K562 (cell line): Measurements from ENCODE around the gene CHD2. TPM values are rescaled to one million over a fixed set of nuclear protein-coding genes. Genes with fewer than 3 reads are reported as not detected.

Experiments used
- ATF3 ChIP-seq, 2 experiments: fragments of 450-650 bp in 1 of 2; sonication (generic) in 1 of 2; formaldehyde crosslinking in 1 of 2; IDR thresholded peaks in 1 of 2; conservative IDR thresholded peaks in 1 of 2; 2 replicates each; pipeline versions ENCODE4 v1.6.1 to v1.8.1; 2016 to 2023; ENCODE audit warnings: mild to moderate bottlenecking in 2 of 2, moderate library complexity in 2 of 2, inconsistent platforms in 1 of 2, missing genetic modification reagents in 1 of 2
- ATF4 ChIP-seq: fragments of 450-650 bp; formaldehyde crosslinking; IDR thresholded peaks from 2 replicates; pipeline ENCODE4 v1.4.0; 2022; ENCODE audit warnings: mild to moderate bottlenecking, moderate library complexity
- CEBPG ChIP-seq, 3 experiments: fragments of 200-800 bp in 1 of 3; sonication (Bioruptor generic) in 1 of 3; sonication (generic) in 1 of 3; formaldehyde crosslinking in 1 of 3; IDR thresholded peaks in 2 of 3; conservative IDR thresholded peaks in 1 of 3; 2 replicates each; pipeline versions ENCODE4 v1.6.1 to v1.8.0; 2016 to 2022; ENCODE audit warnings: missing compliant biosample characterization in 2 of 3, missing genetic modification characterization in 2 of 3, mild to moderate bottlenecking in 1 of 3, missing genetic modification reagents in 1 of 3
- IRF9 ChIP-seq: fragments of 450-650 bp; IDR thresholded peaks from 2 replicates; pipeline ENCODE4 v1.6.1; 2016; ENCODE audit warnings: missing biosample characterization, missing genetic modification characterization
- POLR2H ChIP-seq: IDR thresholded peaks from 2 replicates; pipeline ENCODE4 v1.6.1; 2016; ENCODE audit warnings: missing genetic modification characterization, low read depth, mild to moderate bottlenecking, control low read depth, missing compliant biosample characterization, moderate library complexity
- ZBTB40 ChIP-seq, 2 experiments: fragments of 450-650 bp in 1 of 2; sonication (generic) in 1 of 2; formaldehyde crosslinking in 1 of 2; IDR thresholded peaks; 2 replicates each; pipeline versions ENCODE4 v1.7.1 to v1.9.0; 2016 to 2022; ENCODE audit warnings: inconsistent platforms in 1 of 2, mild to moderate bottlenecking in 1 of 2, missing genetic modification reagents in 1 of 2
- ZSCAN32 ChIP-seq: fragments of 450-650 bp; formaldehyde crosslinking; IDR thresholded peaks from 2 replicates; pipeline ENCODE4 v1.4.0; 2020; ENCODE audit warnings: mild to moderate bottlenecking, moderate library complexity
- polyA plus RNA-seq, 8 experiments: library from polyadenylated mRNA; depleted of rRNA in 4 of 8; stranded (reverse) in 5 of 8; unstranded in 3 of 8; fragments of >200 nt; fragmentation: Nextera tagmentation in 2 of 8; fragmentation: Illumina TruSeq in 1 of 8; extraction: Ambion mirVana in 2 of 8; extraction: Trizol in 1 of 8; gene quantifications; 2 replicates each; pipeline versions ENCODE4 v1.2.1 to v1.2.3, GENCODE V29; 2011 to 2014; ENCODE audit warnings: inconsistent platforms in 1 of 8, missing spikeins in 1 of 8
- total RNA-seq, 7 experiments: library from RNA; depleted of rRNA in 6 of 7; stranded (reverse); fragments of >200 nt in 6 of 7; fragmentation: Illumina TruSeq in 2 of 7; extraction: Trizol in 2 of 7; gene quantifications; 2 replicates each; pipeline versions ENCODE4 v1.2.1 to v1.2.3, GENCODE V29; 2011 to 2021; ENCODE audit warnings: low replicate concordance in 1 of 7

CHD2 gene
- total and polyA plus RNA-seq, 9 of the 15 experiments (the other 6 are each of a cell fraction or from before 2014, with no cell fraction given), result 38.9 to 70.8 (median 56.2) TPM

GRCh38 chr15:92900731-92901071 is 577 bp downstream of the CHD2 start (continued):
- TF ChIP-seq IRF9 (tag), result peak; percentile 84
- TF ChIP-seq POLR2H (tag), result peak; percentile 67
- peak; percentile 71 for TF ChIP-seq ZBTB40 (IDR thresholded peaks at IDR 0.05)
- no peak; the same call in 1 of the 2 replicates for TF ChIP-seq ZBTB40 (CRISPR knock-in tag; IDR thresholded peaks at IDR 0.05)
- peak; percentile 89 for TF ChIP-seq ATF4 (CRISPR knock-in tag)
- TF ChIP-seq ATF3 (IDR thresholded peaks at IDR 0.05), result peak; percentile 95
- no peak for TF ChIP-seq ATF3 (CRISPR knock-in tag; conservative IDR thresholded peaks at IDR 0.05)
- TF ChIP-seq CEBPG (CRISPR knock-in tag; IDR thresholded peaks at IDR 0.05), result no peak
- peak; percentile 92 to 99 for TF ChIP-seq CEBPG (tag; conservative IDR thresholded peaks at IDR 0.05 in 1 of 2, IDR thresholded peaks at IDR 0.05 in 1 of 2)
- TF ChIP-seq ZSCAN32 (CRISPR knock-in tag), result peak; percentile 89
